Ovary (tissue), 3 donors: ENCODE results near the gene ZSCAN9.

ENCODE experiments used
- CTCF ChIP-seq, 3 donors: fragments of 450-650 bp in 2 of 3; fragments of 200-600 bp in 1 of 3; IDR thresholded peaks; one replicate each; pipeline versions ENCODE4 v1.5.1 to v1.8.0; 2016 to 2022; ENCODE audit warnings: antibody characterized with exemption in 3 of 3, mild to moderate bottlenecking in 1 of 3
- EP300 ChIP-seq: sonication (generic); formaldehyde crosslinking; IDR thresholded peaks from one replicate; pipeline ENCODE4 v1.6.1; 2017; ENCODE audit warnings: antibody characterized with exemption
- POLR2A ChIP-seq: fragments of 450-650 bp; IDR thresholded peaks from one replicate; pipeline ENCODE4 v1.6.1; 2017; ENCODE audit warnings: antibody characterized with exemption, mild to moderate bottlenecking, moderate library complexity
- donor health status: DM: no; HTN: no; CAD: no.

DNA sequence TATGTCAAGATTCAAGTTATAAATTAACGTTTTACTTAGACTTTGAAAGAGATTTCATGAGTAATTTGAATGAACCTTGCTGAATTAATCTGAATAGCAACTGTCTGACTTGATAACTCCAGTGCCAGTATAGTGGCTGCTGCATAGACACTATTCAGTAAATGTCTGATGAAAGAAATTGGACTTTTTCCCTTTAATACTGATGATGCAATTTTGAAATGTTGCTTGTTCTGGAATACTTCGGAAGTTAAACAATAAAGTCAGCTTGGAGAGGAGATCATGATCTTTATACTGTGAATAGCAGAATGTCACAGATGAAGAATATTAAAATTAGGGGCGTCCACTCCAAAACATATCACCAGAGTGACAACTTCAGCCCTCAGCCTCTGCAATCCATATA lies 52.7 kb downstream of the ZSCAN9 start:
- TF ChIP-seq POLR2A (no peak), CTCF (IDR thresholded peaks at IDR 0.05) (no peak), EP300 (no peak)
